HL-60 (cell line): ENCODE results near the gene TRIM9.
A peak's percentile ranks its signal among the peaks of the same experiment; 100 is the strongest.

Experiments used
- DNase-seq, 2 experiments: peaks; one replicate each; pipeline ENCODE4 v3.0.0-alpha.2; 2010 to 2020; ENCODE audit warnings: low read depth in 1 of 2, low spot score in 1 of 2
- H3K27ac ChIP-seq: fragments of 250-450 bp; sonication (Bioruptor Pico); replicated peaks from 2 replicates; pipeline ENCODE4 v1.5.1; 2020; ENCODE audit warnings: mild to moderate bottlenecking, moderate library complexity
- H3K27me3 ChIP-seq: fragments of 250-450 bp; sonication (Bioruptor Pico); 2 replicates; pipeline ENCODE4 v1.5.1; 2021; ENCODE audit warnings: mild to moderate bottlenecking, moderate library complexity; ENCODE audit not compliant: insufficient read depth, poor library complexity, severe bottlenecking
- H3K4me3 ChIP-seq: replicated peaks from 2 replicates; pipeline ENCODE4 v1.5.1; 2011; ENCODE audit warnings: mild to moderate bottlenecking, control low read depth, low read length; ENCODE audit not compliant: insufficient read depth
- CTCF ChIP-seq: IDR thresholded peaks from one replicate; pipeline ENCODE4 v1.5.1; 2011; ENCODE audit warnings: low read length, control low read depth, inconsistent platforms; ENCODE audit not compliant: insufficient read depth
- GABPA ChIP-seq: IDR thresholded peaks from 2 replicates; pipeline ENCODE4 v1.6.1; 2012; ENCODE audit warnings: low read depth
- POLR2AphosphoS5 ChIP-seq: IDR thresholded peaks from 2 replicates; pipeline ENCODE4 v1.6.1; 2012; ENCODE audit warnings: low read depth
- SPI1 ChIP-seq: IDR thresholded peaks from 2 replicates; pipeline ENCODE4 v1.6.1; 2012; ENCODE audit warnings: low read depth, mild to moderate bottlenecking, borderline replicate concordance
- TF ChIP-seq, protein P1 (sequence below): IDR thresholded peaks from 2 replicates; pipeline ENCODE4 v1.6.1; 2012; ENCODE audit warnings: low read depth; ENCODE audit not compliant: insufficient replicate concordance

TRIM9 gene

GRCh38 chr14:50970886-50971781, 123.8 kb downstream of the TRIM9 start:
- DNase-seq = no peak
- H3K4me3 ChIP-seq = no peak overlapping the region
- H3K27ac ChIP-seq = no peak overlapping the region
- TF ChIP-seq SPI1 (no peak), POLR2AphosphoS5 (no peak), CTCF (no peak), GABPA (no peak)
- TF ChIP-seq, protein P1, sequence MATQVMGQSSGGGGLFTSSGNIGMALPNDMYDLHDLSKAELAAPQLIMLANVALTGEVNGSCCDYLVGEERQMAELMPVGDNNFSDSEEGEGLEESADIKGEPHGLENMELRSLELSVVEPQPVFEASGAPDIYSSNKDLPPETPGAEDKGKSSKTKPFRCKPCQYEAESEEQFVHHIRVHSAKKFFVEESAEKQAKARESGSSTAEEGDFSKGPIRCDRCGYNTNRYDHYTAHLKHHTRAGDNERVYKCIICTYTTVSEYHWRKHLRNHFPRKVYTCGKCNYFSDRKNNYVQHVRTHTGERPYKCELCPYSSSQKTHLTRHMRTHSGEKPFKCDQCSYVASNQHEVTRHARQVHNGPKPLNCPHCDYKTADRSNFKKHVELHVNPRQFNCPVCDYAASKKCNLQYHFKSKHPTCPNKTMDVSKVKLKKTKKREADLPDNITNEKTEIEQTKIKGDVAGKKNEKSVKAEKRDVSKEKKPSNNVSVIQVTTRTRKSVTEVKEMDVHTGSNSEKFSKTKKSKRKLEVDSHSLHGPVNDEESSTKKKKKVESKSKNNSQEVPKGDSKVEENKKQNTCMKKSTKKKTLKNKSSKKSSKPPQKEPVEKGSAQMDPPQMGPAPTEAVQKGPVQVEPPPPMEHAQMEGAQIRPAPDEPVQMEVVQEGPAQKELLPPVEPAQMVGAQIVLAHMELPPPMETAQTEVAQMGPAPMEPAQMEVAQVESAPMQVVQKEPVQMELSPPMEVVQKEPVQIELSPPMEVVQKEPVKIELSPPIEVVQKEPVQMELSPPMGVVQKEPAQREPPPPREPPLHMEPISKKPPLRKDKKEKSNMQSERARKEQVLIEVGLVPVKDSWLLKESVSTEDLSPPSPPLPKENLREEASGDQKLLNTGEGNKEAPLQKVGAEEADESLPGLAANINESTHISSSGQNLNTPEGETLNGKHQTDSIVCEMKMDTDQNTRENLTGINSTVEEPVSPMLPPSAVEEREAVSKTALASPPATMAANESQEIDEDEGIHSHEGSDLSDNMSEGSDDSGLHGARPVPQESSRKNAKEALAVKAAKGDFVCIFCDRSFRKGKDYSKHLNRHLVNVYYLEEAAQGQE = no peak
- no peaks in the 10 kb centered on the region for H3K27me3 ChIP-seq

DNA sequence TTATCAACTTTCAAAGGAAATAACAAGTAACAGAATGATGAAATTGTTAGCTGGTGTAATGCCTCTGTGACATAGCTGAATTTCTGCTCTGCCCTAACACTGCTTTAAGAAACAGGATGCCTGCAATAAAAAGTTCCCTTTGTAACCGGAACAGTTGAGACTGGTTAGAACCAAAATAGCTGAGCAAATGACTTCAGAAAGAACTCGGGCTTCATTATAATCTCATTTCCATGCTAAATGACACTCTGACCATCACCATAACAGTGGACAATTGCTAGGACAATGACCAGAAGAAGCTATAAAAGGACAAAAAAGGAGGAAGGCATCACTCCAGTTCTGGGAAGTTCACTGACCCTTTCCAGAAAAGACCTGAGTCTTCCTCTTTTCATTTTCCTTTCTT, 127.1 kb downstream of the TRIM9 start:
- H3K4me3 ChIP-seq = no peak overlapping the region
- peak in 1 of 2 experiments; percentile 55 for DNase-seq
- H3K27me3 ChIP-seq = no peaks in the 10 kb centered on the region
- no peak for TF ChIP-seq SPI1
- TF ChIP-seq, protein P1 = no peak
- TF ChIP-seq POLR2AphosphoS5 = no peak
- TF ChIP-seq CTCF = no peak
- no peak for TF ChIP-seq GABPA
- H3K27ac ChIP-seq = peak overlapping the region; percentile 57

GRCh38 chr14:50967103-50967502, 127.8 kb downstream of the TRIM9 start:
- TF ChIP-seq GABPA (no peak), POLR2AphosphoS5 (no peak), CTCF (no peak), SPI1 (no peak)
- TF ChIP-seq, protein P1 = no peak
- Histone ChIP-seq H3K27me3 (no peaks in the 10 kb centered on the region), H3K4me3 (no peak overlapping the region), H3K27ac (peak overlapping the region; percentile 57)
- DNase-seq = no peak
